ENCODE results near the gene NFIB. TPM values are rescaled to one million over a fixed set of nuclear protein-coding genes. Genes with fewer than 3 reads are reported as not detected.

Gene NFIB
- total RNA-seq, 1 donor from 2014 or later = not detected

- intact Hi-C loops (cut with micrococcal nuclease) = no loop called here
Observed at GRCh38 chr9:14083366-14083765, 230.6 kb downstream of the NFIB start.

- intact Hi-C loops (cut with micrococcal nuclease) = no loop called here
Observed at GRCh38 chr9:14082732-14083131, 231.2 kb downstream of the NFIB start.

GRCh38 chr9:14081745-14082144 lies 232.2 kb downstream of the NFIB start:
- intact Hi-C loops (cut with micrococcal nuclease) = no loop called here

GRCh38 chr9:14080959-14081542 lies 232.9 kb downstream of the NFIB start:
- intact Hi-C loops (cut with micrococcal nuclease) = no loop called here

GRCh38 chr9:14079440-14079839 lies 234.5 kb downstream of the NFIB start:
- intact Hi-C loops (cut with micrococcal nuclease) = no loop called here

- intact Hi-C loops (cut with micrococcal nuclease) = no loop called here
Observed at GRCh38 chr9:14077672-14078071, 236.3 kb downstream of the NFIB start.

GRCh38 chr9:14075218-14075617 lies 238.7 kb downstream of the NFIB start:
- intact Hi-C loops (cut with micrococcal nuclease) = no loop called here

- intact Hi-C loops (cut with micrococcal nuclease) = no loop called here
Observed at GRCh38 chr9:14072850-14073249, 241.1 kb downstream of the NFIB start.

GRCh38 chr9:14071484-14071883 lies 242.5 kb downstream of the NFIB start:
- intact Hi-C loops (cut with micrococcal nuclease) = no loop called here

GRCh38 chr9:14068690-14069089 lies 245.3 kb downstream of the NFIB start:
- intact Hi-C loops (cut with micrococcal nuclease) = no loop called here

GRCh38 chr9:14066831-14067230 lies 247.1 kb downstream of the NFIB start:
- intact Hi-C loops (cut with micrococcal nuclease) = no loop called here

- intact Hi-C loops (cut with micrococcal nuclease) = no loop called here
Observed at GRCh38 chr9:14066032-14066431, 247.9 kb downstream of the NFIB start.

GRCh38 chr9:14064940-14065339 lies 249.0 kb downstream of the NFIB start:
- intact Hi-C loops (cut with micrococcal nuclease) = no loop called here

- intact Hi-C loops (cut with micrococcal nuclease) = no loop called here
Observed at GRCh38 chr9:14063756-14064155, 250.2 kb downstream of the NFIB start.

- intact Hi-C loops (cut with micrococcal nuclease) = no loop called here
Observed at GRCh38 chr9:14062586-14063221, 251.2 kb downstream of the NFIB start.

GRCh38 chr9:14061936-14062585 lies 251.9 kb downstream of the NFIB start:
- intact Hi-C loops (cut with micrococcal nuclease) = no loop called here

GRCh38 chr9:14058325-14058688 lies 255.6 kb downstream of the NFIB start:
- intact Hi-C loops (cut with micrococcal nuclease) = no loop called here

- intact Hi-C loops (cut with micrococcal nuclease) = no loop called here
Observed at GRCh38 chr9:14057368-14058324, 256.3 kb downstream of the NFIB start.

- intact Hi-C loops (cut with micrococcal nuclease) = no loop called here
Observed at GRCh38 chr9:14056316-14056861, 257.6 kb downstream of the NFIB start.

- intact Hi-C loops (cut with micrococcal nuclease) = no loop called here
Observed at GRCh38 chr9:14054096-14054495, 259.8 kb downstream of the NFIB start.

GRCh38 chr9:14052359-14052758 lies 261.6 kb downstream of the NFIB start:
- intact Hi-C loops (cut with micrococcal nuclease) = no loop called here

- intact Hi-C loops (cut with micrococcal nuclease) = no loop called here
Observed at GRCh38 chr9:14051419-14051818, 262.5 kb downstream of the NFIB start.
